GM23338 (cell line): ENCODE measurements around the gene COBL. TPM values are rescaled to one million over a fixed set of nuclear protein-coding genes. Genes with fewer than 3 reads are reported as not detected.

Source experiments
- ATAC-seq: fragments of 200-7000 bp; cut with Tn5 transposase; 3 replicates; pipeline ENCODE4 v1.9.1; 2020
- DNase-seq: peaks from one replicate; pipeline ENCODE4 v3.0.0-alpha.2; 2015; ENCODE audit warnings: low spot score
- H2AFZ ChIP-seq: fragments of 200-600 bp; sonication (generic); 2 replicates; pipeline ENCODE4 v1.8.0; 2016; ENCODE audit warnings: antibody characterized with exemption, mild to moderate bottlenecking, moderate library complexity
- H3F3A ChIP-seq: fragments of 200-600 bp; sonication (generic); replicated peaks from 2 replicates; pipeline ENCODE4 v1.8.0; 2017; ENCODE audit warnings: antibody characterized with exemption, mixed run types, low read depth
- H3K27ac ChIP-seq: fragments of 200-600 bp; sonication (generic); 2 replicates; pipeline ENCODE4 v1.6.1; 2016; ENCODE audit warnings: low read depth
- H3K27me3 ChIP-seq: fragments of 200-600 bp; sonication (generic); 2 replicates; pipeline ENCODE4 v1.8.0; 2016; ENCODE audit warnings: mild to moderate bottlenecking, mixed run types, moderate library complexity; ENCODE audit not compliant: insufficient read depth
- H3K36me3 ChIP-seq: fragments of 200-600 bp; sonication (generic); 2 replicates; pipeline ENCODE4 v1.8.0; 2016; ENCODE audit warnings: mild to moderate bottlenecking; ENCODE audit not compliant: insufficient read depth
- H3K4me1 ChIP-seq: fragments of 200-600 bp; sonication (generic); 2 replicates; pipeline ENCODE4 v1.8.0; 2016; ENCODE audit warnings: mild to moderate bottlenecking, moderate library complexity; ENCODE audit not compliant: insufficient read depth
- H3K4me2 ChIP-seq: fragments of 200-600 bp; sonication (generic); 2 replicates; pipeline ENCODE4 v1.7.1; 2017; ENCODE audit warnings: mixed run types
- H3K4me3 ChIP-seq: fragments of 200-600 bp; sonication (generic); 2 replicates; pipeline ENCODE4 v1.6.1; 2016; ENCODE audit warnings: mixed run types
- H3K79me2 ChIP-seq: fragments of 200-600 bp; sonication (generic); replicated peaks from 2 replicates; pipeline ENCODE4 v1.8.0; 2017; ENCODE audit warnings: mild to moderate bottlenecking; ENCODE audit not compliant: insufficient read depth
- H3K9me2 ChIP-seq: fragments of 200-600 bp; sonication (generic); 2 replicates; pipeline ENCODE4 v1.8.0; 2017; ENCODE audit not compliant: insufficient read depth
- H4K20me1 ChIP-seq: fragments of 200-600 bp; sonication (generic); replicated peaks from 2 replicates; pipeline ENCODE4 v1.8.0; 2017; ENCODE audit warnings: mild to moderate bottlenecking; ENCODE audit not compliant: insufficient read depth
- H3K27ac Mint-ChIP-seq: 2 replicates; pipeline ENCODE4 v1.8.0; 2020; ENCODE audit warnings: inconsistent platforms, mild to moderate bottlenecking, moderate library complexity, mixed read lengths
- H3K27me3 Mint-ChIP-seq: 3 replicates; pipeline ENCODE4 v1.8.0; 2022; ENCODE audit warnings: low read depth, mild to moderate bottlenecking, moderate library complexity, mixed read lengths, inconsistent platforms; ENCODE audit not compliant: insufficient read depth, poor library complexity
- H3K36me3 Mint-ChIP-seq: 3 replicates; pipeline ENCODE4 v1.8.0; 2021; ENCODE audit warnings: low read depth, mild to moderate bottlenecking, inconsistent platforms, moderate library complexity, mixed read lengths
- H3K4me1 Mint-ChIP-seq: 3 replicates; pipeline ENCODE4 v1.8.0; 2020; ENCODE audit warnings: mild to moderate bottlenecking, inconsistent platforms, mixed read lengths
- H3K4me3 Mint-ChIP-seq: 3 replicates; pipeline ENCODE4 v1.8.0; 2021; ENCODE audit warnings: moderate library complexity, mild to moderate bottlenecking, inconsistent platforms, mixed read lengths
- H3K9me3 Mint-ChIP-seq: 3 replicates; pipeline ENCODE4 v1.8.0; 2020; ENCODE audit warnings: moderate library complexity, mild to moderate bottlenecking, inconsistent platforms, mixed read lengths
- CREB1 ChIP-seq: fragments of 250-450 bp; sonication (Bioruptor Pico); IDR thresholded peaks from 2 replicates; pipeline ENCODE4 v1.5.0; 2020; ENCODE audit warnings: low read depth, mild to moderate bottlenecking, moderate library complexity
- EZH2 ChIP-seq: fragments of 200-600 bp; sonication (generic); IDR thresholded peaks from one replicate; pipeline ENCODE4 v1.8.0; 2017; ENCODE audit warnings: antibody characterized with exemption, mild to moderate bottlenecking, low read depth; ENCODE audit not compliant: unreplicated experiment
- EZH2phosphoT487 ChIP-seq: fragments of 200-600 bp; sonication (generic); IDR thresholded peaks from one replicate; pipeline ENCODE4 v1.8.1; 2018; ENCODE audit warnings: antibody characterized with exemption; ENCODE audit not compliant: unreplicated experiment
- JUNB ChIP-seq: IDR thresholded peaks from one replicate; pipeline ENCODE4 v1.6.1; 2016; ENCODE audit warnings: antibody characterized with exemption; ENCODE audit not compliant: unreplicated experiment
- NANOG ChIP-seq: IDR thresholded peaks from 2 replicates; pipeline ENCODE4 v1.6.1; 2016; ENCODE audit warnings: antibody characterized with exemption, borderline replicate concordance
- POLR2AphosphoS5 ChIP-seq: IDR thresholded peaks from 2 replicates; pipeline ENCODE4 v1.6.1; 2016; ENCODE audit warnings: antibody characterized with exemption, low read depth
- STAT1 ChIP-seq: IDR thresholded peaks from one replicate; pipeline ENCODE4 v1.6.1; 2016; ENCODE audit warnings: antibody characterized with exemption; ENCODE audit not compliant: unreplicated experiment
- ZNF114 ChIP-seq: fragments of 250-450 bp; sonication (Bioruptor Pico); IDR thresholded peaks from 2 replicates; pipeline ENCODE4 v1.5.0; 2020; ENCODE audit warnings: mild to moderate bottlenecking, moderate library complexity
- ZNF331 ChIP-seq: fragments of 250-450 bp; sonication (Bioruptor Pico); IDR thresholded peaks from 2 replicates; pipeline ENCODE4 v1.5.0; 2020; ENCODE audit warnings: low read depth, mild to moderate bottlenecking, moderate library complexity
- polyA plus RNA-seq: library from polyadenylated mRNA; unstranded; fragments of >200 nt; fragmentation: Nextera tagmentation; extraction: Ambion mirVana; gene quantifications from 2 replicates; pipeline ENCODE4 v1.2.1, GENCODE V29; 2016
- total RNA-seq: library from RNA; depleted of rRNA; stranded (reverse); fragments of >200 nt; shearing (Covaris generic); gene quantifications from 2 replicates; pipeline ENCODE4 v1.2.3, GENCODE V29; 2014
- TF ChIP-seq, protein P1 (sequence below): IDR thresholded peaks from one replicate; pipeline ENCODE4 v1.6.1; 2018; ENCODE audit warnings: antibody characterized with exemption; ENCODE audit not compliant: unreplicated experiment
- TF ChIP-seq, protein P2 (sequence below): fragments of 250-450 bp; sonication (Bioruptor Pico); IDR thresholded peaks from 2 replicates; pipeline ENCODE4 v1.5.0; 2020; ENCODE audit warnings: mild to moderate bottlenecking, moderate library complexity
- TF ChIP-seq, protein P3 (sequence below): IDR thresholded peaks from 2 replicates; pipeline ENCODE4 v1.6.1; 2016; ENCODE audit warnings: antibody characterized with exemption
- TF ChIP-seq, protein P4 (sequence below), 2 experiments: fragments of 200-600 bp in 1 of 2; sonication (generic) in 1 of 2; conservative IDR thresholded peaks; 2 replicates each; pipeline versions ENCODE4 v1.5.1 to v1.6.1; 2016 to 2017; ENCODE audit warnings: antibody characterized with exemption in 2 of 2, low read depth in 2 of 2, mild to moderate bottlenecking in 2 of 2, moderate library complexity in 1 of 2

Gene COBL
- total and polyA plus RNA-seq, 2 experiments from 2014 or later = 18.3 to 51.9 TPM

DNA sequence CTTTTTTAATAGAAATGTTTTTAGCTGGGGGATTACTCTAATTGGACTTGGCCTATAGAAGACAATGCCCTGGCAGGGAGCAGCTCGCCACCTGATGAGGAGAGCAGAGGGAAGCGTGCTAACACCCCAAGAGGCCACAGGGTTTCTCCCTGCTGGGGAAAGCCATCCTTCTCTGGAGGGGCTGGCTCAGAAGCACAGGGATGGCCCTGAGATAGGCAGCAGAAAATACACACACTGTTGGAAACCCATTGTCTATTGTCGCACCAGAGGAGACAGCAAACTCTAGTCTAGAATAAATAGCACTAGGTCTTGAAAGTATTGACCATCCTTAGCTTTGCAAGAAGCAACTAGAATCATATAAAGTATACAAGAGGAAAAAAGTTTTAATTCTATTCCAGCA is 5.4 kb downstream of the COBL start:
- Mint-ChIP-seq H3K4me3 (no peak overlapping the region), H3K9me3 (no peaks in the 10 kb centered on the region), H3K36me3 (no peaks in the 10 kb centered on the region; the same call in 2 of the 3 replicates), H3K4me1 (peaks cover 70% of the 10 kb centered on the region), H3K27me3 (peaks cover 18% of the 10 kb centered on the region), H3K27ac (no peak overlapping the region)
- Histone ChIP-seq H3K27ac (no peak overlapping the region), H3K27me3 (peaks cover 12% of the 10 kb centered on the region), H3K4me2 (peak overlapping the region; percentile 28; the same call in 1 of the 2 replicates), H3K79me2 (peaks cover 93% of the 10 kb centered on the region), H3K4me3 (no peak overlapping the region), H3F3A (0 out of 2 replicates have a peak, but pooled peaks cover 4% of the 10 kb centered on the region), H4K20me1 (peaks cover 49% of the 10 kb centered on the region), H2AFZ (no peak overlapping the region), H3K36me3 (no peaks in the 10 kb centered on the region), H3K9me2 (no peaks in the 10 kb centered on the region), H3K4me1 (peaks cover 65% of the 10 kb centered on the region)
- TF ChIP-seq ZNF114 (CRISPR knock-in tag) (no peak), JUNB (no peak), POLR2AphosphoS5 (no peak), STAT1 (no peak), EZH2phosphoT487 (no peak), NANOG (no peak), CREB1 (CRISPR knock-in tag) (no peak), EZH2 (no peak), ZNF331 (CRISPR knock-in tag) (no peak)
- TF ChIP-seq, protein P1, sequence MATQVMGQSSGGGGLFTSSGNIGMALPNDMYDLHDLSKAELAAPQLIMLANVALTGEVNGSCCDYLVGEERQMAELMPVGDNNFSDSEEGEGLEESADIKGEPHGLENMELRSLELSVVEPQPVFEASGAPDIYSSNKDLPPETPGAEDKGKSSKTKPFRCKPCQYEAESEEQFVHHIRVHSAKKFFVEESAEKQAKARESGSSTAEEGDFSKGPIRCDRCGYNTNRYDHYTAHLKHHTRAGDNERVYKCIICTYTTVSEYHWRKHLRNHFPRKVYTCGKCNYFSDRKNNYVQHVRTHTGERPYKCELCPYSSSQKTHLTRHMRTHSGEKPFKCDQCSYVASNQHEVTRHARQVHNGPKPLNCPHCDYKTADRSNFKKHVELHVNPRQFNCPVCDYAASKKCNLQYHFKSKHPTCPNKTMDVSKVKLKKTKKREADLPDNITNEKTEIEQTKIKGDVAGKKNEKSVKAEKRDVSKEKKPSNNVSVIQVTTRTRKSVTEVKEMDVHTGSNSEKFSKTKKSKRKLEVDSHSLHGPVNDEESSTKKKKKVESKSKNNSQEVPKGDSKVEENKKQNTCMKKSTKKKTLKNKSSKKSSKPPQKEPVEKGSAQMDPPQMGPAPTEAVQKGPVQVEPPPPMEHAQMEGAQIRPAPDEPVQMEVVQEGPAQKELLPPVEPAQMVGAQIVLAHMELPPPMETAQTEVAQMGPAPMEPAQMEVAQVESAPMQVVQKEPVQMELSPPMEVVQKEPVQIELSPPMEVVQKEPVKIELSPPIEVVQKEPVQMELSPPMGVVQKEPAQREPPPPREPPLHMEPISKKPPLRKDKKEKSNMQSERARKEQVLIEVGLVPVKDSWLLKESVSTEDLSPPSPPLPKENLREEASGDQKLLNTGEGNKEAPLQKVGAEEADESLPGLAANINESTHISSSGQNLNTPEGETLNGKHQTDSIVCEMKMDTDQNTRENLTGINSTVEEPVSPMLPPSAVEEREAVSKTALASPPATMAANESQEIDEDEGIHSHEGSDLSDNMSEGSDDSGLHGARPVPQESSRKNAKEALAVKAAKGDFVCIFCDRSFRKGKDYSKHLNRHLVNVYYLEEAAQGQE = no peak
- TF ChIP-seq, protein P2, sequence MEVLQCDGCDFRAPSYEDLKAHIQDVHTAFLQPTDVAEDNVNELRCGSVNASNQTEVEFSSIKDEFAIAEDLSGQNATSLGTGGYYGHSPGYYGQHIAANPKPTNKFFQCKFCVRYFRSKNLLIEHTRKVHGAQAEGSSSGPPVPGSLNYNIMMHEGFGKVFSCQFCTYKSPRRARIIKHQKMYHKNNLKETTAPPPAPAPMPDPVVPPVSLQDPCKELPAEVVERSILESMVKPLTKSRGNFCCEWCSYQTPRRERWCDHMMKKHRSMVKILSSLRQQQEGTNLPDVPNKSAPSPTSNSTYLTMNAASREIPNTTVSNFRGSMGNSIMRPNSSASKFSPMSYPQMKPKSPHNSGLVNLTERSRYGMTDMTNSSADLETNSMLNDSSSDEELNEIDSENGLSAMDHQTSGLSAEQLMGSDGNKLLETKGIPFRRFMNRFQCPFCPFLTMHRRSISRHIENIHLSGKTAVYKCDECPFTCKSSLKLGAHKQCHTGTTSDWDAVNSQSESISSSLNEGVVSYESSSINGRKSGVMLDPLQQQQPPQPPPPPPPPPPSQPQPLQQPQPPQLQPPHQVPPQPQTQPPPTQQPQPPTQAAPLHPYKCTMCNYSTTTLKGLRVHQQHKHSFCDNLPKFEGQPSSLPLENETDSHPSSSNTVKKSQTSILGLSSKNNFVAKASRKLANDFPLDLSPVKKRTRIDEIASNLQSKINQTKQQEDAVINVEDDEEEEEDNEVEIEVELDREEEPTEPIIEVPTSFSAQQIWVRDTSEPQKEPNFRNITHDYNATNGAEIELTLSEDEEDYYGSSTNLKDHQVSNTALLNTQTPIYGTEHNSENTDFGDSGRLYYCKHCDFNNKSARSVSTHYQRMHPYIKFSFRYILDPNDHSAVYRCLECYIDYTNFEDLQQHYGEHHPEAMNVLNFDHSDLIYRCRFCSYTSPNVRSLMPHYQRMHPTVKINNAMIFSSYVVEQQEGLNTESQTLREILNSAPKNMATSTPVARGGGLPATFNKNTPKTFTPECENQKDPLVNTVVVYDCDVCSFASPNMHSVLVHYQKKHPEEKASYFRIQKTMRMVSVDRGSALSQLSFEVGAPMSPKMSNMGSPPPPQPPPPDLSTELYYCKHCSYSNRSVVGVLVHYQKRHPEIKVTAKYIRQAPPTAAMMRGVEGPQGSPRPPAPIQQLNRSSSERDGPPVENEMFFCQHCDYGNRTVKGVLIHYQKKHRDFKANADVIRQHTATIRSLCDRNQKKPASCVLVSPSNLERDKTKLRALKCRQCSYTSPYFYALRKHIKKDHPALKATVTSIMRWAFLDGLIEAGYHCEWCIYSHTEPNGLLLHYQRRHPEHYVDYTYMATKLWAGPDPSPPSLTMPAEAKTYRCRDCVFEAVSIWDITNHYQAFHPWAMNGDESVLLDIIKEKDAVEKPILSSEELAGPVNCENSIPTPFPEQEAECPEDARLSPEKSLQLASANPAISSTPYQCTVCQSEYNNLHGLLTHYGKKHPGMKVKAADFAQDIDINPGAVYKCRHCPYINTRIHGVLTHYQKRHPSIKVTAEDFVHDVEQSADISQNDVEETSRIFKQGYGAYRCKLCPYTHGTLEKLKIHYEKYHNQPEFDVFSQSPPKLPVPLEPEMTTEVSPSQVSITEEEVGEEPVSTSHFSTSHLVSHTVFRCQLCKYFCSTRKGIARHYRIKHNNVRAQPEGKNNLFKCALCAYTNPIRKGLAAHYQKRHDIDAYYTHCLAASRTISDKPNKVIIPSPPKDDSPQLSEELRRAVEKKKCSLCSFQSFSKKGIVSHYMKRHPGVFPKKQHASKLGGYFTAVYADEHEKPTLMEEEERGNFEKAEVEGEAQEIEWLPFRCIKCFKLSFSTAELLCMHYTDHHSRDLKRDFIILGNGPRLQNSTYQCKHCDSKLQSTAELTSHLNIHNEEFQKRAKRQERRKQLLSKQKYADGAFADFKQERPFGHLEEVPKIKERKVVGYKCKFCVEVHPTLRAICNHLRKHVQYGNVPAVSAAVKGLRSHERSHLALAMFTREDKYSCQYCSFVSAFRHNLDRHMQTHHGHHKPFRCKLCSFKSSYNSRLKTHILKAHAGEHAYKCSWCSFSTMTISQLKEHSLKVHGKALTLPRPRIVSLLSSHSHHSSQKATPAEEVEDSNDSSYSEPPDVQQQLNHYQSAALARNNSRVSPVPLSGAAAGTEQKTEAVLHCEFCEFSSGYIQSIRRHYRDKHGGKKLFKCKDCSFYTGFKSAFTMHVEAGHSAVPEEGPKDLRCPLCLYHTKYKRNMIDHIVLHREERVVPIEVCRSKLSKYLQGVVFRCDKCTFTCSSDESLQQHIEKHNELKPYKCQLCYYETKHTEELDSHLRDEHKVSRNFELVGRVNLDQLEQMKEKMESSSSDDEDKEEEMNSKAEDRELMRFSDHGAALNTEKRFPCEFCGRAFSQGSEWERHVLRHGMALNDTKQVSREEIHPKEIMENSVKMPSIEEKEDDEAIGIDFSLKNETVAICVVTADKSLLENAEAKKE (CRISPR knock-in tag) = no peak
- TF ChIP-seq, protein P3, sequence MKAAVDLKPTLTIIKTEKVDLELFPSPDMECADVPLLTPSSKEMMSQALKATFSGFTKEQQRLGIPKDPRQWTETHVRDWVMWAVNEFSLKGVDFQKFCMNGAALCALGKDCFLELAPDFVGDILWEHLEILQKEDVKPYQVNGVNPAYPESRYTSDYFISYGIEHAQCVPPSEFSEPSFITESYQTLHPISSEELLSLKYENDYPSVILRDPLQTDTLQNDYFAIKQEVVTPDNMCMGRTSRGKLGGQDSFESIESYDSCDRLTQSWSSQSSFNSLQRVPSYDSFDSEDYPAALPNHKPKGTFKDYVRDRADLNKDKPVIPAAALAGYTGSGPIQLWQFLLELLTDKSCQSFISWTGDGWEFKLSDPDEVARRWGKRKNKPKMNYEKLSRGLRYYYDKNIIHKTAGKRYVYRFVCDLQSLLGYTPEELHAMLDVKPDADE = no peak
- TF ChIP-seq, protein P4, sequence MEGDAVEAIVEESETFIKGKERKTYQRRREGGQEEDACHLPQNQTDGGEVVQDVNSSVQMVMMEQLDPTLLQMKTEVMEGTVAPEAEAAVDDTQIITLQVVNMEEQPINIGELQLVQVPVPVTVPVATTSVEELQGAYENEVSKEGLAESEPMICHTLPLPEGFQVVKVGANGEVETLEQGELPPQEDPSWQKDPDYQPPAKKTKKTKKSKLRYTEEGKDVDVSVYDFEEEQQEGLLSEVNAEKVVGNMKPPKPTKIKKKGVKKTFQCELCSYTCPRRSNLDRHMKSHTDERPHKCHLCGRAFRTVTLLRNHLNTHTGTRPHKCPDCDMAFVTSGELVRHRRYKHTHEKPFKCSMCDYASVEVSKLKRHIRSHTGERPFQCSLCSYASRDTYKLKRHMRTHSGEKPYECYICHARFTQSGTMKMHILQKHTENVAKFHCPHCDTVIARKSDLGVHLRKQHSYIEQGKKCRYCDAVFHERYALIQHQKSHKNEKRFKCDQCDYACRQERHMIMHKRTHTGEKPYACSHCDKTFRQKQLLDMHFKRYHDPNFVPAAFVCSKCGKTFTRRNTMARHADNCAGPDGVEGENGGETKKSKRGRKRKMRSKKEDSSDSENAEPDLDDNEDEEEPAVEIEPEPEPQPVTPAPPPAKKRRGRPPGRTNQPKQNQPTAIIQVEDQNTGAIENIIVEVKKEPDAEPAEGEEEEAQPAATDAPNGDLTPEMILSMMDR (conservative IDR thresholded peaks at IDR 0.05; ENCODE audit: low read depth in 2 of 2) = no peak
- ATAC-seq = peak; percentile 56
- no peak for DNase-seq
